Panc1 (cell line): ENCODE measurements around the gene RELB. TPM values are rescaled to one million over a fixed set of nuclear protein-coding genes. Genes with fewer than 3 reads are reported as not detected.

Source experiments
- ATAC-seq: fragments of 200-7000 bp; cut with Tn5 transposase; 2 replicates; pipeline ENCODE4 v1.9.1; 2020; ENCODE audit warnings: mild to moderate bottlenecking, moderate library complexity
- BruUV-seq: library from RNA; stranded (reverse); fragments of 400-500 nt; replicated peaks from 2 replicates; lab custom pipeline; 2021; lab: Mats Ljungman, UMichigan
- CTCF ChIA-PET: fragments of 300-600 bp; sonication (Branson Sonifier 250); formaldehyde crosslinking; loops from one replicate; lab custom pipeline; 2022; ENCODE audit warnings: antibody characterized with exemption; lab: Charles Lee
- POLR2A ChIA-PET: fragments of 300-600 bp; sonication (Branson Sonifier 250); formaldehyde crosslinking; loops from one replicate; lab custom pipeline; 2022; ENCODE audit warnings: antibody characterized with exemption; lab: Charles Lee
- DNase-seq: peaks from one replicate; pipeline ENCODE4 v3.0.0-alpha.2; 2010; ENCODE audit warnings: low read depth, low spot score
- H3K27ac ChIP-seq: 2 replicates; pipeline ENCODE4 v1.5.1; 2011; ENCODE audit warnings: mild to moderate bottlenecking, low read length, inconsistent platforms
- H3K27me3 ChIP-seq: fragments of 200-500 bp; sonication (Bioruptor generic); 2 replicates; pipeline ENCODE4 v1.6.0; 2014; ENCODE audit warnings: low read length, inconsistent platforms; ENCODE audit not compliant: control insufficient read depth, insufficient read depth
- H3K36me3 ChIP-seq: fragments of 200-500 bp; sonication (Bioruptor generic); 2 replicates; pipeline ENCODE4 v1.5.1; 2014; ENCODE audit warnings: inconsistent platforms, mild to moderate bottlenecking, low read length, moderate library complexity; ENCODE audit not compliant: control insufficient read depth, insufficient read depth
- H3K4me1 ChIP-seq: 2 replicates; pipeline ENCODE4 v1.5.1; 2011; ENCODE audit warnings: inconsistent platforms, mild to moderate bottlenecking, low read length, moderate library complexity; ENCODE audit not compliant: control insufficient read depth, insufficient read depth
- H3K4me3 ChIP-seq, 2 experiments: 2 replicates each; pipeline ENCODE4 v1.5.1; 2011 to 2012; ENCODE audit warnings: low read depth in 2 of 2, low read length in 2 of 2, mild to moderate bottlenecking in 2 of 2, inconsistent platforms in 1 of 2, moderate library complexity in 1 of 2
- H3K9me3 ChIP-seq: fragments of 200-500 bp; sonication (Bioruptor generic); 2 replicates; pipeline ENCODE4 v1.5.1; 2014; ENCODE audit warnings: low read depth, mild to moderate bottlenecking, inconsistent platforms, low read length, moderate library complexity; ENCODE audit not compliant: control insufficient read depth, insufficient read depth
- POLR2AphosphoS5 ChIP-seq: IDR thresholded peaks from 2 replicates; pipeline ENCODE4 v1.6.1; 2012; ENCODE audit warnings: mild to moderate bottlenecking, low read depth, low read length, moderate library complexity
- TCF7L2 ChIP-seq: IDR thresholded peaks from 2 replicates; pipeline ENCODE4 v1.6.1; 2011; ENCODE audit warnings: mild to moderate bottlenecking, low read depth, low read length, inconsistent platforms
- in situ Hi-C: cut with HindIII; loops from 2 replicates; pipeline ENCODE4 v1.10.0; 2016; ENCODE audit warnings: low sequenced_read_pairs, low pct_unique_long_range_greater_than_20kb
- intact Hi-C: fragments of 100-400 bp; cut with micrococcal nuclease; formaldehyde crosslinking; loops from one replicate; pipeline ENCODE4 v1.10.0; 2022; ENCODE audit not compliant: unreplicated experiment
- total RNA-seq: library from RNA; stranded (reverse); gene quantifications from one replicate; pipeline ENCODE4 v1.2.1, GENCODE V29; 2021; ENCODE audit not compliant: unreplicated experiment
- TF ChIP-seq, protein P1 (sequence below), 2 experiments: IDR thresholded peaks; 2 replicates each; pipeline ENCODE4 v1.6.1; 2011 to 2012; ENCODE audit warnings: low read depth in 2 of 2, control low read depth in 1 of 2, low read length in 1 of 2, mild to moderate bottlenecking in 1 of 2, moderate library complexity in 1 of 2; ENCODE audit not compliant: insufficient read depth in 1 of 2
- TF ChIP-seq, protein P2 (sequence below): fragments of 450-650 bp; IDR thresholded peaks from 2 replicates; pipeline ENCODE4 v1.5.1; 2017; ENCODE audit warnings: mild to moderate bottlenecking

The RELB gene
- total RNA-seq, 1 experiment from 2014 or later: 28.1 TPM

- no TSS peak for BruUV-seq
- Histone ChIP-seq H3K27me3 (no peaks in the 10 kb centered on the region), H3K4me3 (no peak overlapping the region), H3K27ac (no peak overlapping the region), H3K9me3 (no peaks in the 10 kb centered on the region), H3K36me3 (no peaks in the 10 kb centered on the region), H3K4me1 (no peaks in the 10 kb centered on the region)
- intact Hi-C loops: no loop called here
- in situ Hi-C loops: no loop called here
- ChIA-PET CTCF (no interaction called here), POLR2A (interaction anchor here (0.5 kb wide), 1 partner anchor 25 kb away, joined by 6 read pairs; no protein-coding TSS in a partner anchor)
- no peak for TF ChIP-seq POLR2AphosphoS5
- TF ChIP-seq, protein P1, sequence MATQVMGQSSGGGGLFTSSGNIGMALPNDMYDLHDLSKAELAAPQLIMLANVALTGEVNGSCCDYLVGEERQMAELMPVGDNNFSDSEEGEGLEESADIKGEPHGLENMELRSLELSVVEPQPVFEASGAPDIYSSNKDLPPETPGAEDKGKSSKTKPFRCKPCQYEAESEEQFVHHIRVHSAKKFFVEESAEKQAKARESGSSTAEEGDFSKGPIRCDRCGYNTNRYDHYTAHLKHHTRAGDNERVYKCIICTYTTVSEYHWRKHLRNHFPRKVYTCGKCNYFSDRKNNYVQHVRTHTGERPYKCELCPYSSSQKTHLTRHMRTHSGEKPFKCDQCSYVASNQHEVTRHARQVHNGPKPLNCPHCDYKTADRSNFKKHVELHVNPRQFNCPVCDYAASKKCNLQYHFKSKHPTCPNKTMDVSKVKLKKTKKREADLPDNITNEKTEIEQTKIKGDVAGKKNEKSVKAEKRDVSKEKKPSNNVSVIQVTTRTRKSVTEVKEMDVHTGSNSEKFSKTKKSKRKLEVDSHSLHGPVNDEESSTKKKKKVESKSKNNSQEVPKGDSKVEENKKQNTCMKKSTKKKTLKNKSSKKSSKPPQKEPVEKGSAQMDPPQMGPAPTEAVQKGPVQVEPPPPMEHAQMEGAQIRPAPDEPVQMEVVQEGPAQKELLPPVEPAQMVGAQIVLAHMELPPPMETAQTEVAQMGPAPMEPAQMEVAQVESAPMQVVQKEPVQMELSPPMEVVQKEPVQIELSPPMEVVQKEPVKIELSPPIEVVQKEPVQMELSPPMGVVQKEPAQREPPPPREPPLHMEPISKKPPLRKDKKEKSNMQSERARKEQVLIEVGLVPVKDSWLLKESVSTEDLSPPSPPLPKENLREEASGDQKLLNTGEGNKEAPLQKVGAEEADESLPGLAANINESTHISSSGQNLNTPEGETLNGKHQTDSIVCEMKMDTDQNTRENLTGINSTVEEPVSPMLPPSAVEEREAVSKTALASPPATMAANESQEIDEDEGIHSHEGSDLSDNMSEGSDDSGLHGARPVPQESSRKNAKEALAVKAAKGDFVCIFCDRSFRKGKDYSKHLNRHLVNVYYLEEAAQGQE (IDR thresholded peaks at IDR 0.05; ENCODE audit: insufficient read depth in 1 of 2, low read depth in 2 of 2, low read length in 1 of 2): no peak
- TF ChIP-seq, protein P2, sequence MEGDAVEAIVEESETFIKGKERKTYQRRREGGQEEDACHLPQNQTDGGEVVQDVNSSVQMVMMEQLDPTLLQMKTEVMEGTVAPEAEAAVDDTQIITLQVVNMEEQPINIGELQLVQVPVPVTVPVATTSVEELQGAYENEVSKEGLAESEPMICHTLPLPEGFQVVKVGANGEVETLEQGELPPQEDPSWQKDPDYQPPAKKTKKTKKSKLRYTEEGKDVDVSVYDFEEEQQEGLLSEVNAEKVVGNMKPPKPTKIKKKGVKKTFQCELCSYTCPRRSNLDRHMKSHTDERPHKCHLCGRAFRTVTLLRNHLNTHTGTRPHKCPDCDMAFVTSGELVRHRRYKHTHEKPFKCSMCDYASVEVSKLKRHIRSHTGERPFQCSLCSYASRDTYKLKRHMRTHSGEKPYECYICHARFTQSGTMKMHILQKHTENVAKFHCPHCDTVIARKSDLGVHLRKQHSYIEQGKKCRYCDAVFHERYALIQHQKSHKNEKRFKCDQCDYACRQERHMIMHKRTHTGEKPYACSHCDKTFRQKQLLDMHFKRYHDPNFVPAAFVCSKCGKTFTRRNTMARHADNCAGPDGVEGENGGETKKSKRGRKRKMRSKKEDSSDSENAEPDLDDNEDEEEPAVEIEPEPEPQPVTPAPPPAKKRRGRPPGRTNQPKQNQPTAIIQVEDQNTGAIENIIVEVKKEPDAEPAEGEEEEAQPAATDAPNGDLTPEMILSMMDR: no peak
- no peak for TF ChIP-seq TCF7L2
- DNase-seq: no peak
- ATAC-seq: no peak
Measured at GRCh38 chr19:45068041-45068440, 66.8 kb downstream of the RELB start.

GRCh38 chr19:45069056-45069455, 67.8 kb downstream of the RELB start:
- DNase-seq: no peak
- in situ Hi-C loops (no loop called here), intact Hi-C loops (no loop called here)
- peak; percentile 84 for ATAC-seq
- BruUV-seq: no TSS peak
- Histone ChIP-seq H3K36me3 (no peaks in the 10 kb centered on the region), H3K27ac (no peak overlapping the region), H3K27me3 (no peaks in the 10 kb centered on the region), H3K4me3 (no peak overlapping the region), H3K4me1 (no peaks in the 10 kb centered on the region), H3K9me3 (no peaks in the 10 kb centered on the region)
- TF ChIP-seq TCF7L2 (no peak), POLR2AphosphoS5 (no peak)
- ChIA-PET CTCF (no interaction called here), POLR2A (no interaction called here)

DNA sequence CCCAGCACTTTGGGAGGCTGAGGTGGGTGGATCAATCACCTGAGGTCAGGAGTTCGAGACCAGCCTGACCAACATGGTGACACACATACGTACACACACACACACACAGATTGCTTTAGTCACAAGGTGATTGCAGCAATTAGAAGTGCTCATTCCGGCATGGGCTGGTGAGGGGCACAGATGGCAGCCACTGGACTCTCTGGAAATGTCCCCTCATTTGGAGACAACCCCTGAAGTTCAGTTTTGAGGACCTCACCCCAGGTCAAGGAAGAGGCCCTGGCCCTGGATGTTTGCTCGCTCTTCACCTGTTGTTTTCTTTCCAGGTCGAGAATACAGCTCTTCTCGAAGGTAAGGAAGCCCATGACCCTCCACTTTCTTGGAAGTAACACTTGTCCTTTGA, 69.0 kb downstream of the RELB start:
- TF ChIP-seq, protein P1 (IDR thresholded peaks at IDR 0.05; ENCODE audit: insufficient read depth in 1 of 2, low read depth in 2 of 2, low read length in 1 of 2): no peak
- no peak for TF ChIP-seq POLR2AphosphoS5
- no peak for ATAC-seq
- ChIA-PET POLR2A (interaction anchor here (0.7 kb wide), 1 partner anchor 23 kb away, joined by 5 read pairs; the partner anchor contains the start of gene PPP1R37), CTCF (no interaction called here)
- intact Hi-C loops: no loop called here
- Histone ChIP-seq H3K27me3 (no peaks in the 10 kb centered on the region), H3K27ac (no peak overlapping the region), H3K9me3 (no peaks in the 10 kb centered on the region), H3K4me1 (peaks cover 6% of the 10 kb centered on the region), H3K36me3 (no peaks in the 10 kb centered on the region), H3K4me3 (no peak overlapping the region)
- no peak for DNase-seq
- BruUV-seq: no TSS peak
- in situ Hi-C loops: no loop called here
